ENCODE data around the gene MEIS2.

GRCh38 chr15:36885771-36886170 lies 214.6 kb downstream of the MEIS2 start:
- TF ChIP-seq EP300 (IDR thresholded peaks at IDR 0.05), result no peak
- TF ChIP-seq CTCF (IDR thresholded peaks at IDR 0.05), result no peak

All from suprapubic skin (tissue), 3 donors.